Left lobe of liver (tissue), 2 donors: ENCODE data around the gene DGKB. TPM values are rescaled to one million over a fixed set of nuclear protein-coding genes. Genes with fewer than 3 reads are reported as not detected.

ENCODE experiments used
- ATAC-seq: fragments of 200-7000 bp; cut with Tn5 transposase; one replicate; pipeline ENCODE4 v1.9.1; 2020; ENCODE audit warnings: mild to moderate bottlenecking, moderate library complexity
- DNase-seq: peaks from one replicate; pipeline ENCODE4 v3.0.0-alpha.2; 2020; ENCODE audit warnings: low spot score
- total RNA-seq: library from RNA; stranded (reverse); gene quantifications from one replicate; pipeline ENCODE4 v1.2.1, GENCODE V29; 2021
- donor health status: DM: no; HTN: no; CAD: no; lungs with moderate emphysema.
- donor health status: DM: no; HTN: yes; CAD: no.

The DGKB gene
- 0.33 TPM for total RNA-seq

DNA sequence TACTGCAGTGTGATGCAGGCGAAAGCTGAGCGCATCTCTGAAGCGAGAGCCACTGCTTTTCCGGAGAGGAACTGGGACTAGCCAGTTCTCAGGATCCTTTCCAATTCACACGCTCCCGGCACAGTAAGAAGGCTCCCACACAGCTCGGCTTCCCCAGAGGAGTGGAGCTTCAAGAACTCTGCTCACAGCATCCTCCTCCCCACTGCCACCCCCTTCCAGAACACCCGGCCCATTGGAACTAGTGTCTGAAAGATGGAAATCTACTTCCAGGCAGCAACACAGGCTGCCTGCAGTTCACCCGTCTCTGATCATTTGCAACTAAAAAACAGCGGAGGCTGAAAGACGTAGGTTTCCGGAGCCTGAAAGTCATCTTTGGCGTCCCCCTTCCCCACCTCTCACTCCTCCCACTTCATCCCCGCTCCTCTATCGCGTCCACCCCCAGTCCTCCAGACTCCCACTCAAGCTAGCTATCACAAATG, at the start of gene DGKB:
DGKB (minus strand) TSS at position 163 of the 479 bp plus-strand sequence.
- ATAC-seq (no peak), DNase-seq (no peak)

DNA sequence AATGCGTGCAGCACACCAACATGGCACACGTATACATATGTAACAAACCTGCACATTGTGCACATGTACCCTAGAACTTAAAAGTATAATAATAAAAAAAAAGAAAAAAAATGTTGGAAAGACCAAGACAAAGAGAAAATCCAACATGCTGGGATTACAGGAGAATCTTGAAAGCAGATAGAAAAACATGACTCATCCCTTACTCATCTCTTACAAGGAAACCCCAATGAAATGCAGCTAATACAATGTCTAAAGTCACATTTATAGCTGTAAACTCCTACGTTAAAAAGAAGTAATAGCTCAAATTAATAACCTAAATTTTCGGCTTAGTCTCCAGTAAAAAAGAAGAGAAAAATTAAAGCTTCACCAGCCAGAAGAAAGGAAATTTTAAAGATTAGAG, 47.5 kb upstream of the DGKB start:
- ATAC-seq (no peak), DNase-seq (no peak)

- no peak for ATAC-seq
Observed at GRCh38 chr7:14938181-14938580, 35.6 kb upstream of the DGKB start.

DNA sequence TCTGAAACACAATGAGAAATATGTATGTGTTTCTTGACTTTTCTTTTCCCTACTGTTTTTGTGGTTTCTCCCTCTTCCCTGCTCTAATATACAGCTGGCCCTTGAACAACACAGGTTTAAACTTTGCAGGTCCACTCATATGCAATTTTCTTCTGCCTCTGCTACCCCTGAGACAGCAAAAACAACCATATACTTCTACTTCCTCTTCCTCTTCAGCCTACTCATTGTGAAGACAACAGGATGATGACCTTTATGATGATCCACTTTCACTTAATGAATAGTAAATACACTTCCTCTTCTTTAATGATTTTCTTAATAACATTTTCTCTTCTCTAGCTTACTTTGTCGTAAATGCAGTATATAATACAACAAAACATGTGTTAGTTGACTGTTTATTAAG, 35.0 kb upstream of the DGKB start:
- DNase-seq (no peak), ATAC-seq (no peak)

More at GRCh38 chr7:14938181-14938580, 35.6 kb upstream of the DGKB start:
- no peak for DNase-seq

DNA sequence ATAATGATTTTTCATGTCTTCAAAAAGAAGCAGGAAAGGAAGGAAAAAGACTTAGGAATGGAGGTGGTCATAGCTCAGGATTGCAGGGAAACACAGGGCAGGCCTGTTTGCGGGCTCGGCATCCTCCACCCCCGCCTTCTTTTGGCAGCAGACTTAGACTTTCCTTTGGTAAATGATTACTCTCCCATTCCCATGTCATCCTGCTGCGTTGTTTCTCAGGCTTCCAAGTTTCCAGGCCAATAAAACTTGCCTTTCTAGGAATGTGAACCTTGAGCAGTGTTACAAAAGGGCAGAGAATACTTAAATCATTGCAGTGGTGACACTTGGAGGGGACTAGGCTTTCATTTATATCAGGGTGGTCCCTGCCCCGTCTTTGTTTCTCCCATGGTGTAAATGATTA, 34.0 kb upstream of the DGKB start:
- ATAC-seq (peak; percentile 97), DNase-seq (peak; percentile 52)

DNA sequence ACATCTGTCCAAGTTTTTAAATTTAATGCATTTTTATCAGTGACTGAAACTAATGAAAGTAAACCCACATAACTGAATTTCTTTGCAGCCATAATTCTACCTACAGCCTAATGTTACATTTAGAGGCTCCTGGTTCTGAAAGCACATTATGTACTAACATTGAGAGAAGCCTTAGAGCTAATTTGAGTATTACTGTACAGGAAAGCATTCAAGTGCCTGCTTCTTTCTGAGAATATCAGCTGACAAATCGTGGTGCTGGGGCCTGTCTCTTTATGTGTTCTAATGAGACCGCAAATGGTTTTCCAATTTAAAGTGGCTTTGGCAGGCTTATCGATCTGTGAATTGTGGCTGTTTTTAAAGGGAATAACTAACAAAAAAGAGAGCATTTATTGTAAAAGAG, 32.3 kb upstream of the DGKB start:
- DNase-seq = no peak
- no peak for ATAC-seq

DNA sequence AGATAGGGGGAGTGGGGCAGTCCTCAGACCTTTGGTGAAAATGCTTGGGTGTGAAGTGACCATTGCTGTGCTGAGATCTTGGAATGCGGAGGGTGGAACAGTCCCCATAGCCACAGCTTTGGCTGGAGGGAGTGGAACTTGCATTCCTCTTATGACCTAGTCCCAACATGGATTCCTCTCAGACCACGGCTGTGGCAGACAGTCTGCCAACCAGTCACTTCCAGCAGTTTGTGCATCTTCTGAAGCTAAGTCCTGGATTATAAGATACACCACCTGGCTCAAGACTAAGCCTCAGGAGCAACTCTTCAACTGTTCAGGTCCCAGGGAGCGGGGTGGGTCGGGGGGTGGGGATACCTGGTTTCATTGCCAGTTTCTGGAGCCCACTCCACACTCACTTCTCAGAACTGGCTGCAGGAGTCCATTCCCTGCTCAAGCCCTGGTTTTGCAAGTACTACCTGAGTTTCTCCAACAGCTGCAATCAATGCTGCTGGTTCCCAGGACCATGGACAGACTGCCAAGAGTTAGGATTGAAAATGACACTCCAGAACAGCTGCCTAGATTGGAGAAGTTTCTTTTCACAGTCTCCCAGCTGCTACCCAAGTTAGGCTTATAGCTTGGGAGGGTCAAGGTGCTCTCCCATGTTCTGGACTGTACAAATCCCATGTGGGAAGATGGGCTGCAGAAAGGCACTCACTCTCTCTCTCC, 29.1 kb upstream of the DGKB start:
- no peak for DNase-seq
- no peak for ATAC-seq

GRCh38 chr7:14924398-14924797, 21.8 kb upstream of the DGKB start:
- ATAC-seq (peak; percentile 79), DNase-seq (no peak)

DNA sequence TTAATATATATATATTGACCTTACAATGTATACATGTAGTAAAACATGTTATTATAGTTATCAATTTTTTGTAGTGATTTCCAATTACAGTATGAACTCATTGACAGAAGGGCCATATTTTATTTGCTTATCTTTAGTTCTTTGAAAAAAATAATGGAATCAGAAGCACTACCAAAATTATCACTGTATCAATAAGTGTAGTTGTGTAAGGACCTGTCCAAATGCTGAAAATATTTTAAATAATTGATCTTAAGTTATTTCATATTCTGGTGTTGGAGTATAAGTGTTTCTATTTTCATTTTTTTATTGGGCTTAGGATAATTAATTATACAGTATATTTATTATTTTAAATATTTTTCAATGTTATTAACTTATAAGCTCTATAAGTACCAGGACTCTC, 8.5 kb upstream of the DGKB start:
- ATAC-seq (no peak), DNase-seq (no peak)

GRCh38 chr7:14908697-14909096, 6.1 kb upstream of the DGKB start:
- DNase-seq (no peak), ATAC-seq (no peak)

- no peak for DNase-seq
- ATAC-seq = no peak
Observed at GRCh38 chr7:14905764-14906163, 3.2 kb upstream of the DGKB start.

GRCh38 chr7:14900051-14900450, 2.5 kb downstream of the DGKB start:
- no peak for ATAC-seq
- no peak for DNase-seq

DNA sequence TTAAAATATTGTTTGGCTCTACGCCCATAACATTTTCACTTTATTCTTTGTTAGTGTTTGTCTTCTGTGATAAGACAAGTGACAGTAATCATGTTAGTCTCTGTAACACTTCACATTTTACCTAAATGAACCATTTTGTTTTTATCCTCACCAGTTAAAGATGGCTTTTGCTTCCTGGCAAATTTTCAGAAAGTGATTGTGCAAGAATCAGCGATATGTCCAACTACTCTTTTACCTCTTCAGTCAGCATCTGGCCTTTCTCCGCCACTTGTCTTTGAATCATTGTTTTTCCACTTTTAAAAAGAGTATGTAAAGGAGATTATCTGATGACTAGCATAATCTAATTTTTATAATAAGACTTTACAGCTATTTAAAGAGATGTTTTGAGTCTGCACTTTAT, 3.5 kb downstream of the DGKB start:
- no peak for DNase-seq
- no peak for ATAC-seq

GRCh38 chr7:14896461-14896860, 6.1 kb downstream of the DGKB start:
- ATAC-seq = no peak
- DNase-seq = no peak

- ATAC-seq = no peak
Observed at GRCh38 chr7:14894826-14895225, 7.7 kb downstream of the DGKB start.

DNA sequence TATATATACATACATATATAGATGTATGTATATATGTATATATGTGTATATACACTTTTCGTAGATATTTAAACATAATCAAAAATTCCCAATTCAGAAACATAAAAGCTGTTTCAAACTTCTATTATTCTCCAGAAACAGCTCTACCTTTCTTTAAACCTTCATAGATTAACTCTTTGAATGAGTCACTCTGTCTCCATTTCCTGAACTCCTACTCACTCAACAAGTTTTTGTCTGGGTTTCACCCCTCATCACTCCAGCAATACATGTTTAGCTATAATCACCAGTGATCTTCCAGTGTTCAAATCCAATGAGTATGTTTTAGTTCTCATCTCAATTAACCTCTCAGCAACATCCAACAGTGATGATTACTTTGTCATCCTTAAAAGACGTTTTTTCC, 9.6 kb downstream of the DGKB start:
- ATAC-seq (no peak), DNase-seq (no peak)

More at GRCh38 chr7:14894826-14895225, 7.7 kb downstream of the DGKB start:
- no peak for DNase-seq

DNA sequence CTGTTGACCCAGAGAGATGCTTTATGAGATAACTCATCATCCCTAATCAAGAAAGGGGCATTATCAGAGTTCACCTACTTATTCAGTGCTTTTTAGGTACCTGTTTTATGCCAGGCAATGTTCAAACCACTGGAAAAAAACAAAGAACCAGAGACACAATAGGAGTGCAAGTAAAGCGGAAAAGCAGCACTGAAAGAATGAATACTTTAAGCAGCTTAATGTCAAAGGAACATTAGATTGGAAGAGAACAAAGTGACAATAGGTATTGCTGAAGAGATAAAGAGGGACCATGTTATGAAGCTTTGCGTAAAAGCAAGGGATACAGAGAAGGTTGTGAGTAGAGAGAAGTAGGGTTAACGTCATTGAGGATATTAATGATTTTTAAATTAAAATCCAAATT, 11.3 kb downstream of the DGKB start:
- ATAC-seq = no peak
- no peak for DNase-seq

- DNase-seq = no peak
- ATAC-seq = peak; percentile 76
Observed at GRCh38 chr7:14888962-14889361, 13.6 kb downstream of the DGKB start.

- DNase-seq (no peak), ATAC-seq (no peak)
Observed at GRCh38 chr7:14886533-14886932, 16.0 kb downstream of the DGKB start.

DNA sequence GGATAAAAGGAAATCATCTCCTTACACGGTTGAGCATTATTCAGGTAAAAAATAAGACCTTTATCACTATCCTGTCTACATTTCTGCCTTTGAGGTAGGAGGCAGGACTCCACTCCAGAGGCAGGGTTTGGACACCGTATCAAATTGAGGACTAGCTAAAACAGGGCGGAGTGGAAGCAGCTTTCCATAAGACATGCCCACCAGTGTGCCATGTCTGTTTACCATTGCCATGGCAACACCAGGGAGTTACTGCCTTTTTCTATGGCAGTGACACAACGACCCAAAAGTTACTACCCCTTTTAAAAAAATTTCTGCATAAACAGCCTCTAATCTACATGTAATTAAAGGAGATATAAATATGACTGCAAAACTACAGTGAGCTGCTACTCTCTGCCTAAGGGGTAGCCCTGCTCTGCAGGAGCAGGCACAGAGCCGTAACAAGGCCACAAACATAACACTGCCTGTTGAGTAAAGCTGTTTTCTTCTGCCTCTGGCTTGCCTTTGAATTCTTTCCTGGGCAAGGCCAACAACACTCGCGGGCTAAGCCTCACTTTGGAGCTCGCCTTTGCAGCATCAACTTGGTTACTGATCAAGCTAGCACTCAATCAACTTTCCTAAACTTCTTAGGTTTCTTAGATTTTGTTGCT, 26.5 kb downstream of the DGKB start:
- DNase-seq (no peak), ATAC-seq (no peak)

DNA sequence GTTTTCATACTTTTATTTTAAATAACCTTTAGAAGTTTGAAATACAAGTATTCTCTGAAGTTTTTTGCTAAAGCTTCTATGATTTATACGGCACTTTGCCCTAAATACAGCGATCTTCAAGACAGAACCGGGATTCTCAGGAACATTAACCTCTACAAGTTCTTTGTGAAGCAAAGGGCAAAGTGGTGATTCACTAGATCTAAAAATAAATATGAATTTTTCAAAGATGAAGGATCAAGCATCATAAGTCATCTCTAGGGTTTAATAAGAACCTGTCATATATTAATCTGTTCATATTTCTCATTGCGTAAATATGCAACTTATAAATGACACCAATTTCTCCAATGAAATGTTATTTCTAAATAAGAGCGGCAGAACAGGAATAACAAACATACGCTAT, 30.7 kb downstream of the DGKB start:
- no peak for ATAC-seq
- no peak for DNase-seq

DNA sequence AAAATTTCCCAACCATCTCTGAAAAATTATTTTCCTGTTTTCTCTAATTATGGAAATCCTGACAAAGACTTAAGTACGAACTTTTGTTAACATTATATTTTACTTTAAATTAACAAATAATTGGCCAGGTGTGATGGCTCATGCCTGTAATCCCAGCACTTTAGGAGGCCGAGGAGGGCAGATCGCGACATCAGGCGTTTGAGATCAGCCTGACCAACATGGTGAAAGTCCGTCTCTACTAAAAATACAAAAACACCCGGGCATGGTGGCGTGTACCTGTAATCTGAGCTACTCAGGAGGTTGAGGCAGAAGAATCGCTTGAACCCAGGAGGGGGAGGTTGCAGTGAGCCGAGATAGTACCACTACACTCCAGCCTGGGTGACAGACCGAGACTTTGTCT, 32.2 kb downstream of the DGKB start:
- ATAC-seq (no peak), DNase-seq (no peak)

GRCh38 chr7:14868937-14869336, 33.6 kb downstream of the DGKB start:
- ATAC-seq (no peak), DNase-seq (no peak)
